ENCODE data around the gene SORCS1. TPM values are rescaled to one million over a fixed set of nuclear protein-coding genes. Genes with fewer than 3 reads are reported as not detected.

Gene SORCS1
- total RNA-seq, 1 experiment from 2014 or later, result 1.7 TPM

DNA sequence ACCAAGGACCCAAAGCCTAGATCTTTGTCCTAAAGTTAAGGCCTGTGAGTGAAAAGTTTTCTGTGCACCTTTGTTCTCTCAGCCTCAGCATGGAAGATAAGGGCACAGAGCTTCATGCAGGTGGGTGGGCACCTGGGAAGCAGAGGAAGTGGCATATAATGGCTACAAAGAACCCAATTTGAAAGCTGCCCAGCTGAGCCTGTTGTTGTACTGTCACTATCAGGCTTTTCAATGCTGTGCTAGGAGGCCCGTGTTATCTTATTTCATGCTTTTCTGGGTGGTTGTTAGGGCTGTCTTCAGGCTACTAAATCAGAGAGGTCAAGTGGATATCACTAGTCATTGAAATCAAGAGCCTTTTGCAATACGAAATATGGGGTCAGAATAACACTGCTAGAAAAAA lies 443.8 kb downstream of the SORCS1 start:
- Histone ChIP-seq H2BK15ac (ENCODE audit: low read depth, low read length) (no peak overlapping the region), H3K23ac (ENCODE audit: insufficient read length, low read depth, low read length) (no peak overlapping the region), H3T11ph (ENCODE audit: low read length) (no peak overlapping the region), H3K4me2 (ENCODE audit: insufficient read depth, insufficient read length, low read length) (no peak overlapping the region), H3K23me2 (ENCODE audit: insufficient read length, low read depth, low read length, poor library complexity, severe bottlenecking) (no peaks in the 10 kb centered on the region), H3K9me3 (ENCODE audit: control insufficient read depth, low read depth, low read length) (no peaks in the 10 kb centered on the region), H2AK5ac (ENCODE audit: insufficient read length, low read length) (no peak overlapping the region), H2BK5ac (ENCODE audit: insufficient read length, low read length) (no peak overlapping the region), H3K18ac (ENCODE audit: insufficient read length, low read depth, low read length) (no peak overlapping the region), H4K91ac (ENCODE audit: insufficient read length, low read depth, low read length) (no peak overlapping the region), H3K27me3 (ENCODE audit: insufficient read depth, low read length) (no peaks in the 10 kb centered on the region), H4K8ac (replicated peaks; ENCODE audit: insufficient read length, low read depth, low read length) (no peak overlapping the region), H3K4ac (ENCODE audit: low read depth, low read length) (no peak overlapping the region), H3K4me1 (ENCODE audit: insufficient read depth, low read length) (0 out of 2 replicates have a peak, but pooled peaks cover 5% of the 10 kb centered on the region), H2BK120ac (ENCODE audit: low read depth, low read length, poor library complexity, severe bottlenecking) (no peak overlapping the region), H4K5ac (ENCODE audit: insufficient read length, low read depth, low read length) (no peak overlapping the region), H2BK20ac (ENCODE audit: low read depth, low read length, poor library complexity, severe bottlenecking) (no peak overlapping the region), H3K79me2 (ENCODE audit: insufficient read depth, low read length) (no peaks in the 10 kb centered on the region), H3K27ac (ENCODE audit: insufficient read length, low read depth, low read length) (no peak overlapping the region), H3K56ac (ENCODE audit: insufficient read length, low read depth, low read length) (no peak overlapping the region), H3K9ac (ENCODE audit: extremely low read depth, insufficient read length, low read length) (no peak overlapping the region), H2BK12ac (ENCODE audit: insufficient read length, low read depth, low read length) (no peak overlapping the region), H2AFZ (ENCODE audit: low read length) (no peak overlapping the region), H3K14ac (ENCODE audit: insufficient read depth, low read length) (no peak overlapping the region), H3K79me1 (ENCODE audit: insufficient read depth, low read depth, low read length, poor library complexity, severe bottlenecking) (no peaks in the 10 kb centered on the region), H4K20me1 (ENCODE audit: control insufficient read depth, insufficient read depth, insufficient read length) (no peaks in the 10 kb centered on the region)
- Mint-ChIP-seq H3K4me3 (no peak overlapping the region), H3K9me3 (peaks cover 0 to 3% of the 10 kb centered on the region in 2 experiments; a peak in 2 of 5 replicates), H3K27me3 (ENCODE audit: low read depth) (no peaks in the 10 kb centered on the region), H3K4me1 (peaks cover 10% of the 10 kb centered on the region in 2 experiments), H3K36me3 (ENCODE audit: insufficient read depth in 1 of 3, low read depth in 3 of 3) (peaks cover 0 to 3% (median 1%) of the 10 kb centered on the region in 3 experiments; a peak in 2 of 7 replicates), H3K27ac (peak overlapping the region in 1 of 3 experiments; percentile 15; a peak in 1 of 7 replicates)
- WGBS (ENCODE audit: extremely low coverage, insufficient read length, low lambda C conversion rate), result no CpG with 5 or more reads among the region's 2 CpGs
- TF ChIP-seq, protein P1, sequence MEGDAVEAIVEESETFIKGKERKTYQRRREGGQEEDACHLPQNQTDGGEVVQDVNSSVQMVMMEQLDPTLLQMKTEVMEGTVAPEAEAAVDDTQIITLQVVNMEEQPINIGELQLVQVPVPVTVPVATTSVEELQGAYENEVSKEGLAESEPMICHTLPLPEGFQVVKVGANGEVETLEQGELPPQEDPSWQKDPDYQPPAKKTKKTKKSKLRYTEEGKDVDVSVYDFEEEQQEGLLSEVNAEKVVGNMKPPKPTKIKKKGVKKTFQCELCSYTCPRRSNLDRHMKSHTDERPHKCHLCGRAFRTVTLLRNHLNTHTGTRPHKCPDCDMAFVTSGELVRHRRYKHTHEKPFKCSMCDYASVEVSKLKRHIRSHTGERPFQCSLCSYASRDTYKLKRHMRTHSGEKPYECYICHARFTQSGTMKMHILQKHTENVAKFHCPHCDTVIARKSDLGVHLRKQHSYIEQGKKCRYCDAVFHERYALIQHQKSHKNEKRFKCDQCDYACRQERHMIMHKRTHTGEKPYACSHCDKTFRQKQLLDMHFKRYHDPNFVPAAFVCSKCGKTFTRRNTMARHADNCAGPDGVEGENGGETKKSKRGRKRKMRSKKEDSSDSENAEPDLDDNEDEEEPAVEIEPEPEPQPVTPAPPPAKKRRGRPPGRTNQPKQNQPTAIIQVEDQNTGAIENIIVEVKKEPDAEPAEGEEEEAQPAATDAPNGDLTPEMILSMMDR (conservative IDR thresholded peaks at IDR 0.05), result no peak
- no peak for DNase-seq

Data from H9 (cell line).